Uterus (tissue), 2 donors: ENCODE data around the gene ANXA3.

Experiments
- POLR2A ChIP-seq, 2 donors: fragments of 450-650 bp; IDR thresholded peaks; one replicate each; pipeline ENCODE4 v1.6.1; 2016; ENCODE audit warnings: antibody characterized with exemption in 2 of 2, mild to moderate bottlenecking in 1 of 2, moderate library complexity in 1 of 2
- TF ChIP-seq, protein P1 (sequence below), 4 experiments: fragments of 200-600 bp in 2 of 4; fragments of 450-650 bp in 2 of 4; sonication (generic) in 2 of 4; IDR thresholded peaks; one replicate each; pipeline ENCODE4 v1.5.1; 2016 to 2019; ENCODE audit warnings: antibody characterized with exemption in 4 of 4, mild to moderate bottlenecking in 2 of 4, moderate library complexity in 1 of 4

DNA sequence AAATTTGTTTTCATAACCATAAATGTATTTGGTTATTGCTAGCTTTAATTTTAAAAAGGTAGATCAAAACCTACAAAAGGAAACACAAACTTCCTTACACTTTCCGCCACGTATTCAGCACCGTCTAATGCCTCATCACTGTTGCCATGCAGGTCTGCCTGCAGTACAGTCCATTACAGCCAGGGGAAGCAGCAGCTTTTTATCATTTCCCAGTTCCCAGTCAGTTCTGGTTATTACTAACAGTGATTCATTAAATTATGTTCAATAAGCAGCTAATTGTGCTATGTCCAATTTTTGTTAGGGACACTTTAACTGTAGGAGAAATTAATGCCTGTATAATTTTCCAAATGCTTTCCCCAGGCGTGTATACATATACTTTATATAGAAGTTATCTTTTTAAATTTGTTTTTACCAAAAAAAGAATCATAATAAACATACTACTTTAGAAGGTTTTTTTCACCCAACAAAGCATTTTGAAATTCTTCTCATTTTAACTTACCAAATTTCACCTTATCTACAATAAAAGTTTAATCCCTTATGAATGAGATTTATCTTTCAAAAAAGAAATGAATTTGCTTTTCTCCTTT is 93.3 kb downstream of the ANXA3 start:
- TF ChIP-seq, protein P1, sequence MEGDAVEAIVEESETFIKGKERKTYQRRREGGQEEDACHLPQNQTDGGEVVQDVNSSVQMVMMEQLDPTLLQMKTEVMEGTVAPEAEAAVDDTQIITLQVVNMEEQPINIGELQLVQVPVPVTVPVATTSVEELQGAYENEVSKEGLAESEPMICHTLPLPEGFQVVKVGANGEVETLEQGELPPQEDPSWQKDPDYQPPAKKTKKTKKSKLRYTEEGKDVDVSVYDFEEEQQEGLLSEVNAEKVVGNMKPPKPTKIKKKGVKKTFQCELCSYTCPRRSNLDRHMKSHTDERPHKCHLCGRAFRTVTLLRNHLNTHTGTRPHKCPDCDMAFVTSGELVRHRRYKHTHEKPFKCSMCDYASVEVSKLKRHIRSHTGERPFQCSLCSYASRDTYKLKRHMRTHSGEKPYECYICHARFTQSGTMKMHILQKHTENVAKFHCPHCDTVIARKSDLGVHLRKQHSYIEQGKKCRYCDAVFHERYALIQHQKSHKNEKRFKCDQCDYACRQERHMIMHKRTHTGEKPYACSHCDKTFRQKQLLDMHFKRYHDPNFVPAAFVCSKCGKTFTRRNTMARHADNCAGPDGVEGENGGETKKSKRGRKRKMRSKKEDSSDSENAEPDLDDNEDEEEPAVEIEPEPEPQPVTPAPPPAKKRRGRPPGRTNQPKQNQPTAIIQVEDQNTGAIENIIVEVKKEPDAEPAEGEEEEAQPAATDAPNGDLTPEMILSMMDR (IDR thresholded peaks at IDR 0.05): peak; percentile 76 to 89 (median 85)
- no peak for TF ChIP-seq POLR2A (IDR thresholded peaks at IDR 0.05)
